HEK293T (cell line): ENCODE results near the gene SYT15.

Experiments used
- BHLHE40 ChIP-seq: fragments of 450-650 bp; IDR thresholded peaks from 2 replicates; pipeline ENCODE4 v1.6.1; 2016; ENCODE audit warnings: mild to moderate bottlenecking, moderate library complexity, borderline replicate concordance
- ELF4 ChIP-seq: fragments of 450-650 bp; IDR thresholded peaks from 2 replicates; pipeline ENCODE4 v1.6.1; 2017; ENCODE audit warnings: antibody characterized with exemption
- FOXK2 ChIP-seq: fragments of 450-650 bp; IDR thresholded peaks from 2 replicates; pipeline ENCODE4 v1.6.1; 2016; ENCODE audit warnings: mild to moderate bottlenecking
- FOXM1 ChIP-seq: fragments of 450-650 bp; IDR thresholded peaks from 2 replicates; pipeline ENCODE4 v1.6.1; 2017; ENCODE audit warnings: mild to moderate bottlenecking, borderline replicate concordance
- L3MBTL2 ChIP-seq: fragments of 450-650 bp; conservative IDR thresholded peaks from 2 replicates; pipeline ENCODE4 v1.6.1; 2016; ENCODE audit warnings: mild to moderate bottlenecking
- TARDBP ChIP-seq: fragments of 450-650 bp; IDR thresholded peaks from 2 replicates; pipeline ENCODE4 v1.6.1; 2016

GRCh38 chr10:46530249-46531186 lies 48.4 kb upstream of the SYT15 start:
- TF ChIP-seq BHLHE40 (no peak), TARDBP (no peak), FOXM1 (no peak), ELF4 (no peak), L3MBTL2 (no peak), FOXK2 (no peak)
